H9 (cell line): ENCODE measurements around the gene CRMP1. TPM values are rescaled to one million over a fixed set of nuclear protein-coding genes. Genes with fewer than 3 reads are reported as not detected.

Source experiments
- DNase-seq: peaks from one replicate; pipeline ENCODE4 v3.0.0-alpha.2; 2017
- H2AFZ ChIP-seq: one replicate; pipeline ENCODE4 v1.6.1; 2013; ENCODE audit warnings: mild to moderate bottlenecking, low read length, control low read depth, moderate library complexity
- H2AK5ac ChIP-seq: 2 replicates; pipeline ENCODE4 v1.6.1; 2013; ENCODE audit warnings: low read length, control low read depth, mixed read lengths; ENCODE audit not compliant: insufficient read length
- H2BK120ac ChIP-seq: one replicate; pipeline ENCODE4 v1.6.1; 2013; ENCODE audit warnings: low read depth, mild to moderate bottlenecking, low read length, control low read depth, inconsistent platforms; ENCODE audit not compliant: poor library complexity, severe bottlenecking
- H2BK12ac ChIP-seq: 2 replicates; pipeline ENCODE4 v1.6.1; 2013; ENCODE audit warnings: low read length, control low read depth, mixed read lengths, low read depth; ENCODE audit not compliant: insufficient read length
- H2BK15ac ChIP-seq: 2 replicates; pipeline ENCODE4 v1.6.1; 2013; ENCODE audit warnings: low read depth, low read length, control low read depth
- H2BK20ac ChIP-seq: one replicate; pipeline ENCODE4 v1.6.1; 2013; ENCODE audit warnings: low read depth, mild to moderate bottlenecking, low read length, control low read depth, inconsistent platforms; ENCODE audit not compliant: poor library complexity, severe bottlenecking
- H2BK5ac ChIP-seq: 2 replicates; pipeline ENCODE4 v1.6.1; 2013; ENCODE audit warnings: low read length, control low read depth, mixed read lengths; ENCODE audit not compliant: insufficient read length
- H3K14ac ChIP-seq: 2 replicates; pipeline ENCODE4 v1.6.1; 2013; ENCODE audit warnings: low read length, control low read depth; ENCODE audit not compliant: insufficient read depth
- H3K18ac ChIP-seq: 2 replicates; pipeline ENCODE4 v1.6.1; 2013; ENCODE audit warnings: low read depth, mild to moderate bottlenecking, mixed read lengths, low read length, control low read depth; ENCODE audit not compliant: insufficient read length
- H3K23ac ChIP-seq: 2 replicates; pipeline ENCODE4 v1.6.1; 2013; ENCODE audit warnings: low read length, control low read depth, mixed read lengths, low read depth; ENCODE audit not compliant: insufficient read length
- H3K23me2 ChIP-seq: 2 replicates; pipeline ENCODE4 v1.6.1; 2013; ENCODE audit warnings: low read depth, mild to moderate bottlenecking, mixed read lengths, low read length, control low read depth; ENCODE audit not compliant: insufficient read length, poor library complexity, severe bottlenecking
- H3K27ac ChIP-seq: 2 replicates; pipeline ENCODE4 v1.5.1; 2013; ENCODE audit warnings: low read length, control low read depth, mixed read lengths, low read depth; ENCODE audit not compliant: insufficient read length
- H3K27me3 ChIP-seq: 2 replicates; pipeline ENCODE4 v1.6.1; 2013; ENCODE audit warnings: low read length, control low read depth, inconsistent platforms; ENCODE audit not compliant: insufficient read depth
- H3K4ac ChIP-seq: 2 replicates; pipeline ENCODE4 v1.6.1; 2013; ENCODE audit warnings: low read depth, mild to moderate bottlenecking, control low read depth, inconsistent platforms, low read length, moderate library complexity
- H3K4me1 ChIP-seq: 2 replicates; pipeline ENCODE4 v1.6.1; 2013; ENCODE audit warnings: low read length, control low read depth, inconsistent platforms; ENCODE audit not compliant: insufficient read depth
- H3K4me2 ChIP-seq: 2 replicates; pipeline ENCODE4 v1.6.1; 2013; ENCODE audit warnings: low read length, control low read depth, mixed read lengths; ENCODE audit not compliant: insufficient read length, insufficient read depth
- H3K56ac ChIP-seq: 2 replicates; pipeline ENCODE4 v1.6.1; 2013; ENCODE audit warnings: low read depth, mild to moderate bottlenecking, mixed read lengths, low read length, control low read depth; ENCODE audit not compliant: insufficient read length
- H3K79me1 ChIP-seq: 2 replicates; pipeline ENCODE4 v1.6.1; 2013; ENCODE audit warnings: low read depth, mild to moderate bottlenecking, moderate library complexity, low read length, control low read depth, inconsistent platforms; ENCODE audit not compliant: insufficient read depth, poor library complexity, severe bottlenecking
- H3K79me2 ChIP-seq: 2 replicates; pipeline ENCODE4 v1.6.1; 2013; ENCODE audit warnings: low read length, control low read depth, inconsistent platforms; ENCODE audit not compliant: insufficient read depth
- H3K9ac ChIP-seq: 2 replicates; pipeline ENCODE4 v1.6.1; 2013; ENCODE audit warnings: low read length, control low read depth, mixed read lengths; ENCODE audit not compliant: insufficient read length; ENCODE audit errors: extremely low read depth
- H3K9me3 ChIP-seq: one replicate; pipeline ENCODE4 v1.6.1; 2013; ENCODE audit warnings: low read depth, low read length, inconsistent platforms; ENCODE audit not compliant: control insufficient read depth
- H3T11ph ChIP-seq: one replicate; pipeline ENCODE4 v1.6.1; 2013; ENCODE audit warnings: mild to moderate bottlenecking, low read length, control low read depth, inconsistent platforms
- H4K20me1 ChIP-seq: one replicate; pipeline ENCODE4 v1.6.1; 2013; ENCODE audit not compliant: control insufficient read depth, insufficient read length, insufficient read depth
- H4K5ac ChIP-seq: 2 replicates; pipeline ENCODE4 v1.6.1; 2013; ENCODE audit warnings: low read depth, mild to moderate bottlenecking, mixed read lengths, low read length, control low read depth; ENCODE audit not compliant: insufficient read length
- H4K8ac ChIP-seq: replicated peaks from 2 replicates; pipeline ENCODE4 v1.6.1; 2013; ENCODE audit warnings: low read length, control low read depth, mixed read lengths, low read depth; ENCODE audit not compliant: insufficient read length
- H4K91ac ChIP-seq: 2 replicates; pipeline ENCODE4 v1.6.1; 2013; ENCODE audit warnings: low read depth, mild to moderate bottlenecking, moderate library complexity, mixed read lengths, low read length, control low read depth; ENCODE audit not compliant: insufficient read length
- H3K27ac Mint-ChIP-seq, 3 experiments: 2 replicates in 2 of 3; 3 replicates in 1 of 3; pipeline ENCODE4 v1.8.0; 2020 to 2021; ENCODE audit warnings: mixed read lengths in 3 of 3, mild to moderate bottlenecking in 1 of 3, moderate library complexity in 1 of 3
- H3K27me3 Mint-ChIP-seq: 2 replicates; pipeline ENCODE4 v1.8.0; 2021; ENCODE audit warnings: low read depth, mild to moderate bottlenecking, moderate library complexity, mixed read lengths
- H3K36me3 Mint-ChIP-seq, 3 experiments: 2 replicates in 2 of 3; 3 replicates in 1 of 3; pipeline ENCODE4 v1.8.0; 2020 to 2021; ENCODE audit warnings: low read depth in 3 of 3, mixed read lengths in 3 of 3; ENCODE audit not compliant: insufficient read depth in 1 of 3
- H3K4me1 Mint-ChIP-seq, 2 experiments: 2 replicates each; pipeline ENCODE4 v1.8.0; 2020; ENCODE audit warnings: mixed read lengths in 2 of 2
- H3K4me3 Mint-ChIP-seq, 2 experiments: 2 replicates in 1 of 2; 3 replicates in 1 of 2; pipeline ENCODE4 v1.8.0; 2020 to 2021; ENCODE audit warnings: mild to moderate bottlenecking in 2 of 2, mixed read lengths in 2 of 2, moderate library complexity in 1 of 2
- H3K9me3 Mint-ChIP-seq, 2 experiments: 2 replicates in 1 of 2; 3 replicates in 1 of 2; pipeline ENCODE4 v1.8.0; 2020; ENCODE audit warnings: mild to moderate bottlenecking in 2 of 2, mixed read lengths in 2 of 2, moderate library complexity in 1 of 2
- CTCF ChIP-seq: fragments of 200-600 bp; sonication (generic); conservative IDR thresholded peaks from 3 replicates; pipeline ENCODE4 v1.8.0; 2021; ENCODE audit warnings: antibody characterized with exemption, mild to moderate bottlenecking
- whole genome bisulfite sequencing: extraction: QIAGEN DNeasy Blood & Tissue Kit; methylation state at CpG from one replicate; pipeline ENCODE4 v1.1.7; 2013; ENCODE audit warnings: missing lambda C conversion rate, low lambda C conversion rate, mixed read lengths; ENCODE audit not compliant: insufficient read length; ENCODE audit errors: extremely low coverage; 5-methylcytosine and 5-hydroxymethylcytosine counted together
- total RNA-seq: library from RNA; stranded (reverse); gene quantifications from 2 replicates; pipeline ENCODE4 v1.2.1, GENCODE V29; 2021

CRMP1 gene
- total RNA-seq, 1 experiment from 2014 or later, result 71.6 TPM

DNA sequence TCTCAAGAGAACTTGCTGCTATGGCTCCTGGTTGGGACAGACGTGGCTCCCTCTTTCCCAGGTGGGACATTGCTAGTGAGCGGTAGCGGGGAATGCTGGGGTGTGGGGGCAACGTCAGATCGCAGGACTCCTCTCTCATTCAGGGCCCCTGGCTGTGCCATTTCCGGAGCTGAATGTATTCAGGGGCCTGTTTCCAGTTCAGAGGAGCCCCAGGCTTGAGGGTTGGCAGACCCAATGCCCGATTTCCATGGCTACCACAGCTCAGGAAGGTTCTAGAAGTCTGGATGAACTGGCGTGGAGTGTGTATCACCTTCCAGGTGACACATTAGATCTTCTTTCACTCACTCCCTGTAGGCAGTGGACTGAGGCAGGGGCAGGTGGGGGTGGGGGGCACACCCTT, 26.2 kb upstream of the CRMP1 start:
- H3K9ac ChIP-seq, result no peak overlapping the region
- H2AK5ac ChIP-seq, result no peak overlapping the region
- no peaks in the 10 kb centered on the region for H3K9me3 ChIP-seq
- H3K4me1 ChIP-seq, result peaks cover 4% of the 10 kb centered on the region; the same call in 1 of the 2 replicates
- Mint-ChIP-seq H3K27ac (no peak overlapping the region), H3K27me3 (peaks cover 54% of the 10 kb centered on the region), H3K4me3 (no peak overlapping the region), H3K36me3 (no peaks in the 10 kb centered on the region), H3K9me3 (no peaks in the 10 kb centered on the region), H3K4me1 (peaks cover 18 to 19% of the 10 kb centered on the region in 2 experiments)
- H3K23ac ChIP-seq, result no peak overlapping the region
- H4K91ac ChIP-seq, result no peak overlapping the region
- H4K8ac ChIP-seq, result no peak overlapping the region
- no peak overlapping the region for H4K5ac ChIP-seq
- H2BK12ac ChIP-seq, result no peak overlapping the region
- H3K14ac ChIP-seq, result no peak overlapping the region
- no peak overlapping the region for H3K18ac ChIP-seq
- H3K79me2 ChIP-seq, result no peaks in the 10 kb centered on the region
- no peaks in the 10 kb centered on the region for H3K23me2 ChIP-seq
- no peak overlapping the region for H2BK5ac ChIP-seq
- DNase-seq, result no peak
- H3K79me1 ChIP-seq, result no peaks in the 10 kb centered on the region
- no CpG with 5 or more reads among the region's 8 CpGs for WGBS
- no peak overlapping the region for H3K56ac ChIP-seq
- H4K20me1 ChIP-seq, result no peaks in the 10 kb centered on the region
- no peak overlapping the region for H2BK20ac ChIP-seq
- no peak overlapping the region for H2BK120ac ChIP-seq
- no peak overlapping the region for H3K4me2 ChIP-seq
- H3K27me3 ChIP-seq, result no peaks in the 10 kb centered on the region
- H3K4ac ChIP-seq, result no peak overlapping the region
- H3T11ph ChIP-seq, result no peak overlapping the region
- no peak overlapping the region for H3K27ac ChIP-seq
- H2BK15ac ChIP-seq, result no peak overlapping the region
- H2AFZ ChIP-seq, result no peak overlapping the region
- TF ChIP-seq CTCF, result no peak
